ENCODE measurements around the gene ABCB11.

The ABCB11 gene

GRCh38 chr2:169006665-169007064 is 24.5 kb downstream of the ABCB11 start:
- no peak for DNase-seq

GRCh38 chr2:169005994-169006393 is 25.1 kb downstream of the ABCB11 start:
- no peak for DNase-seq

- DNase-seq: no peak
Observed at GRCh38 chr2:169005080-169005598, 26.0 kb downstream of the ABCB11 start.

- DNase-seq: no peak
Observed at GRCh38 chr2:169002161-169002738, 28.9 kb downstream of the ABCB11 start.

GRCh38 chr2:169001116-169001815 is 29.9 kb downstream of the ABCB11 start:
- DNase-seq: no peak

- no peak for DNase-seq
Observed at GRCh38 chr2:168999668-169000213, 31.4 kb downstream of the ABCB11 start.

GRCh38 chr2:168998609-168999211 is 32.4 kb downstream of the ABCB11 start:
- DNase-seq: no peak

GRCh38 chr2:168997794-168998193 is 33.3 kb downstream of the ABCB11 start:
- DNase-seq: no peak

GRCh38 chr2:168997118-168997521 is 34.0 kb downstream of the ABCB11 start:
- no peak for DNase-seq

GRCh38 chr2:168995744-168996143 is 35.4 kb downstream of the ABCB11 start:
- no peak for DNase-seq

GRCh38 chr2:168993538-168993937 is 37.6 kb downstream of the ABCB11 start:
- DNase-seq: no peak

- DNase-seq: no peak
Observed at GRCh38 chr2:168992591-168993349, 38.4 kb downstream of the ABCB11 start.

- DNase-seq: no peak
Observed at GRCh38 chr2:168992026-168992425, 39.1 kb downstream of the ABCB11 start.

GRCh38 chr2:168988755-168989154 is 42.4 kb downstream of the ABCB11 start:
- no peak for DNase-seq

- DNase-seq: no peak
Observed at GRCh38 chr2:168986398-168986943, 44.7 kb downstream of the ABCB11 start.

- DNase-seq: no peak
Observed at GRCh38 chr2:168981651-168982050, 49.5 kb downstream of the ABCB11 start.

GRCh38 chr2:168978461-168978861 is 52.7 kb downstream of the ABCB11 start:
- no peak for DNase-seq

GRCh38 chr2:168977608-168978007 is 53.5 kb downstream of the ABCB11 start:
- DNase-seq: no peak

GRCh38 chr2:168976034-168976654 is 55.0 kb downstream of the ABCB11 start:
- DNase-seq: no peak

GRCh38 chr2:168974428-168974827 is 56.7 kb downstream of the ABCB11 start:
- no peak for DNase-seq

- DNase-seq: no peak
Observed at GRCh38 chr2:168971261-168971660, 59.9 kb downstream of the ABCB11 start.

- DNase-seq: no peak
Observed at GRCh38 chr2:168970711-168971233, 60.4 kb downstream of the ABCB11 start.
